HG03039 (cell line): ENCODE measurements around the gene RNF215.

Source experiments
- ATAC-seq: cut with Tn5 transposase; IDR thresholded peaks from one replicate; pipeline ENCODE4 v1.9.1; 2021; ENCODE audit warnings: mild to moderate bottlenecking, moderate library complexity; ENCODE audit not compliant: unreplicated experiment

Gene RNF215

DNA sequence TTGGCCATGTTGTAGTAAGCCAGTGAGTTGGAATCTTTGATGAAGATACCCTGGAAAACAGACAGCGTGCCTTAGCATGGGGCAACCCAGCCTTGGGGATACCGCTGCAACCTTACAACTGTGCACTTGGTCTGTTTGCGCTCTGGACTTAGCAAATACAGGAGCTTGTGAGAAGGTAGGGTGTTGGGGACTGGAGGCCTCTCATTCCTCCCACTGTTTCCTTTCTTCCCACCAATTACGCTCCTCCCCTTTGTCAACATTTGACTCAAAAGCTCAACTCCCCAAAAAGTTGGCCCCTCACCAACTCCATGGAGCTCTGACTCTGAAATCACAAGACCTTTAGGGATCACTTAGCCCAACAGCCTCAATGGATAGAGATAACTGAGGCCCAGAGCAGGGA lies 52.6 kb downstream of the RNF215 start:
- ATAC-seq: no peak

DNA sequence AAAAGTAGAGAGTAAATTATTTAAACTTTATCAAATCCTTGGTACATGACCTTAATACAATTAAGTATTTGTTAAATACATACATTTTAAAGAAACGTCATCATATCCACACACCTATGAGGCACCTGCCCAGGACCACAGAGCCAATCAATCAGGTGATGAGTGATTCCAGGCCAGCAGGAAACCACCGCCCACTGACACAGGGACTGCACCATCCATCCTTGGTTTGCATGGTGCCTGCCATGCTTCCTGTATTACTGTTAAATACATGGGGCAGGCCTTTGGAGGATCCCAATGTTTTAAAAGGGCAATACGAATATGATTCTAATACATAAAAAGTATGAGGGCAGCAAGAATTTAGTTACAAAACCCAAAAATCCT lies 53.5 kb downstream of the RNF215 start:
- ATAC-seq: no peak

DNA sequence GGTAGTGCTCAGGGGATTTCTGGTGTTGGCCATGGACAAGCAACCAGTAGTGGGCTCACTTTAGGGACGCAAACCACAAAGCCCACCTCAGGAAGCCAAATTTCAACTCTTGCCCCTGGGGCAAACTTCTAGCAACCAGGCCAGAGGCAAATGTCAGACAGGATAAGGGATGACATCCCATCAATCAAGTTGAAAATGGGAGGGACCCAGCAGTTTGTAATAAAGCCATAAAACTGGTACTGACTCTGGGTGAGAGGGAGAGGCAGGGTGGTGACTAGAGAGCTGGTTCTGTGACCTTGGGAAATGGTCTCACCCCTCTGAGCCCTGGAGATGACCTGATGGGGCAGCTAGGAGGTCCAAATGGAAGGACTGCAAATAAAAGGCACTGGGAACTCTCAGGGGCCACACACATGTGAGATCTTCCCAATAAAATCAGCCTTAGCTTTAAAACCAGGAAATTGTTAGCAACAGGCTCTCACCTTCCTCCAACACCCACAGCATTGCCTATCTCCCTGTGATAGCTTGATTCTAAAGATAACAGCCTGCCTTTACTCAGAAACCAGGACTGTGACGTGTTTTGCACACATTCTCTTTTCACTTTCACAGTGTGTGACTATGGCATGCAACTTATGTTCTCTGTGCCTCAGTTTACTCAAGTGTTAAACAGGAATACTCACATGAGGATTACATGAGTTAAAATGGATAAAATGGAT lies 54.1 kb downstream of the RNF215 start:
- no peak for ATAC-seq

DNA sequence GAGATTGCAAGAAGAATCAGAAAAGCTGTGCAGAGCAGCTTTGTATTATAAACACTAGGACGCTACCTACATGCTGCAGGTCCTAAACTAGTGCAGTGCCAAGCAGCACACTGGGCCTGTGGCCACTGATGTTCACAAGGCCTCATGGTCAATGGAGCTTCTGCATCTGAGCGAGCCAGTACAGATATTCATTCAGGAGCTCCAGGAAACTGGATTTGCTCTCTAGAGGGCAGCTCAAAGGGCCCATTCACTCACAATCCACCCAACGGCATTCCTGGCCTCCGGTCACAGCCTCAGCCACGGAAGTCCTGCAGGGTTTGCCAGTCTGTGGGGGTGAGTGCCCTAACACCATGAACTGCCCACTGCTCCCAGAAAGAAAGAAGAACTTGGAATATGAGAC lies 54.7 kb downstream of the RNF215 start:
- ATAC-seq: no peak
